HK-2 (cell line): Measurements from ENCODE around the gene FAM111A.
"Not testable (repeated sequence)": the region's sequence is repeated elsewhere in the genome, so short reads cannot be mapped to it uniquely, and the experiment has no call there.

Experiments used
- DNase-seq: peaks from one replicate; pipeline ENCODE4 v3.0.0-alpha.2; 2018; ENCODE audit not compliant: unreplicated experiment

Gene FAM111A, protein sequence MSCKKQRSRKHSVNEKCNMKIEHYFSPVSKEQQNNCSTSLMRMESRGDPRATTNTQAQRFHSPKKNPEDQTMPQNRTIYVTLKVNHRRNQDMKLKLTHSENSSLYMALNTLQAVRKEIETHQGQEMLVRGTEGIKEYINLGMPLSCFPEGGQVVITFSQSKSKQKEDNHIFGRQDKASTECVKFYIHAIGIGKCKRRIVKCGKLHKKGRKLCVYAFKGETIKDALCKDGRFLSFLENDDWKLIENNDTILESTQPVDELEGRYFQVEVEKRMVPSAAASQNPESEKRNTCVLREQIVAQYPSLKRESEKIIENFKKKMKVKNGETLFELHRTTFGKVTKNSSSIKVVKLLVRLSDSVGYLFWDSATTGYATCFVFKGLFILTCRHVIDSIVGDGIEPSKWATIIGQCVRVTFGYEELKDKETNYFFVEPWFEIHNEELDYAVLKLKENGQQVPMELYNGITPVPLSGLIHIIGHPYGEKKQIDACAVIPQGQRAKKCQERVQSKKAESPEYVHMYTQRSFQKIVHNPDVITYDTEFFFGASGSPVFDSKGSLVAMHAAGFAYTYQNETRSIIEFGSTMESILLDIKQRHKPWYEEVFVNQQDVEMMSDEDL

DNA sequence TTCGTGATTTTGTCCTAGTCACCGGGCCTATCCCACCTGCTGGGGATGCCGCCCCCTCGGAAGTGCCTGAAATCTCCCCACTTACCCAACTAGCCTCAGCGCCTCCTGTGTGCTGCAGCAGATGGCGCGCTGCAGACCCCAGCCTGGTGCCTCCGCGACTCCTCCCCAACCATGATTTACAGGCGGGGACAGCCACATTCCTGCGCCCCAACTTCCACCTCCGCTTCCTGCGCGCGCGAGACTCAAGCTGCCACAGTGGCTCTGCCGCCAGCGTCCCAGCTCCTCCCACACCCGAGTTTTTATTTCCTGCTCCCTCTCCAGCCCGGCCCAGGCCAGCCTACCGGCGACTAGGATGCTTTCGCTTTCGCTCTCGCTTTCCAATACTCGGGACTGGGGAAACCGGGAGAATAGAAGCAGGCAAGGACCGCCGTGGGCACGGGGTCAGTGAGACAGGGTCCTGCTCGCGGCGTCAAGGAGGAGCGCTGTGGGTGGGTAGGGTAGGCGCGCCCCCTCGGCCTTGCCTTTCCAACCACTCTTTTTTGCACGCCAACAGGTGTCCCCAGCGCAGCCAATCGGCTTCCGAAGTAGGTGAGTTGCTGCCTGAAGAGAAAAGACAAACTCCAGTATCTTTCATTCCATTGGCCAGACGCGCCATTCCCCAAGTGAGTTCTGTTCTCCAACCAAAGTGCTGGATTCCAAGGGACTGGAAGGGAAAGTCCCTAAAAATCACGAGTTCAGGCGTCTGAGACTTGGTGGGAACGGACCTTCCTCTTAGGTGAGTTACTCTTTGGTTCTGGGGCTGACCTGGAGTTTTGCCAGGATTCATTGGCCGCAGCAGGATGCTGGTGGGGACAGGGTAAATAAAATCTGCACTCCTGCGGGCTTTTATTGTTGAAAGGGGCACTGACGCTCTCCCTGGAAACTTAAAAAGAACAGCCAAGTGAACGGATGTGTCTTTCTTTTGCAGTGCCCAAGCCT, at the start of gene FAM111A:
FAM111A (plus strand) TSS at position 327 of the 978 bp plus-strand sequence. CDS start 6,017 bp downstream, outside the sequence.
- DNase-seq = peak; percentile 86

DNA sequence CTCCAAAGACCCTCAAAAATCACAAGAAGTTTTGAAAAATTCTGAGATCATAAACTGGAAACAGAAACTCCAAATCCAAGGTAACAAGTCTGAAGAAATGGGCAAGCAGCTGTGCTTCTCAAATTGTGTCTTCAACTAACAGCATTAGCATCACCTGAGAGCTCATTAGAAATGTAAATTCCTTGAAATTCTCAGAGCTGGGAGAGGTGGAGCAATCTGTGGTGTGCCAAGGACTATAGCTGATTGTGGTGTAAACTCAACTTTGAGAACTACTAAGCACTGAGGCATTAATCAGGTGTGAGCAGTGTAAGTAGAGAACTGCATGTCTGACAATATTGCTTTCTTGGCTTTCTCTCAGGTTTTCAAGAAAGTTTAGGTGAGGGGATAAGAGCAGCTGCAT, 49.1 kb upstream of the FAM111A start:
- DNase-seq = not testable (repeated sequence)

DNA sequence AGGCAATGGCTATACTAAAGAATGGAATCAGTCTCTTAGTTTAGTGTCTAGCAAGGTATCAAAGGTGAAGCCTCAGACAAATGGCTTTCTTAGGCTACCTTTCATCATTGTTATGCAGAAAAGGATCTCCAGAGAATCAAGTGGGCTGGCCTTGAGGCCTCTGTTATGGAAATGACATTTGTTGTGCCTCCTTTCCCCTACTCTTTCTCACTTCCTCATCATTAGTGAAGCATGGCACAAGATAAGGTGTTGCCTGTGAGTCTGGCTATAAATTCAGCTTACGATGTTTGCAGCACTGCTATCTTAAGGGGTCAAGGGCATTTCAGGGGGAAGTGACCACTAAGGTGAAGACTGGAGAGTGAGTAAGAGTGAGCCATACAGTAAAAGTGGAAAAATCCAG, 47.4 kb upstream of the FAM111A start:
- not testable (repeated sequence) for DNase-seq

DNA sequence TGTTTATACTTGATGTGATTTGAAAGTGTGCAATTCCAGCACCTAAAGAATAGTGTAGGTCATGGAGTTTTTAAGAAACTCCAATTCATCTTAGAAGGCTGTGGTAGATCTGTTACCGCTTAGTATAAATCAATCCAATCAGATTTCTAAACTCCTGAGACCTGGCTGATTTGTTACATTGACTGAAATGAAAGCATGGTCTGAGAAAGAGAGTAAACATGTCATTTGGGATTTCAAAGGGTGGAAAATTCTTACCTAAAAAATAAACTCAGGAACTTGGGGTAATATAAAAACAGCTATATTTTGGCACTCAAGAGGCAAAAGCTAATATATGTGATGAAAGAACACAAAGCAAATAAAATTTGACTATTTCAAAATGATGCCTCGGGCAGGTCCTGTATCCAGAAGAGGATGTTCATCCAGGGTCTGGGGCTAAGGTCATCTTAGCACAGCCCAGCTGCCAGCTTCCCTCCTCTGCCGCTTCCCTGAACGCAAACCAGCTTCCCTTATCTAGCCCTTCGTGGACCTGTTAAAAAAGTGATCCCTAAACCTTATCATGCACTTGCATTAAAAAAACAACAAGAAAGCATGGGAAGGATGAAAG, 46.6 kb upstream of the FAM111A start:
- not testable (repeated sequence) for DNase-seq

DNA sequence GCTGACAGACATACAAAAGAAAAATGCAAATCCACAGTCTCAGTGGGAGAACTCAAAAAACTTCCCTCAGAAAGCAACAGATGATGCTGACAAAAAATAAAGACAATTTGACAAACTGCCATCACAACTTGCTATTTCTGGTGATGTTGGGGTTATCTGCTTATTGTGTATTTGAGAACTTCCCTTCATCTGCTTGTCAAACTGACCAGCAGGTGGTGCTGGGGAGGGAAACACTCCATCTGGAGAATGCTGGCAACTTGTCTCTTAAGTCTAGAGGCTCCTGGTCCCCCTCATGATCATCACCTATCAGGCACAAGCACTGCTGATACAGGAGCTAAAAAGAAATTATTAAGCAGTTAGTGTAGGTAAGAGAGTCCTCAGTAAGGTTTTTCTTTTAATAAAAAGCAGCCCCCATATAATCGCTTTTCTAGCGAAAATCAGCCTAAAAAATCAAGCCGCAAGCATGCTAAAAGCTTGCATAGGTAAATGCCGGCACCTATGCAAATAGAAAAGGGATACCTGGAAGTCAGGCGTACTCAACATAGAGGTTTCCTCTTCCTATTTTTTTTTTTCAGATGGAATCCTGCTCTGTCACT, 45.4 kb upstream of the FAM111A start:
- DNase-seq = peak; percentile 28

DNA sequence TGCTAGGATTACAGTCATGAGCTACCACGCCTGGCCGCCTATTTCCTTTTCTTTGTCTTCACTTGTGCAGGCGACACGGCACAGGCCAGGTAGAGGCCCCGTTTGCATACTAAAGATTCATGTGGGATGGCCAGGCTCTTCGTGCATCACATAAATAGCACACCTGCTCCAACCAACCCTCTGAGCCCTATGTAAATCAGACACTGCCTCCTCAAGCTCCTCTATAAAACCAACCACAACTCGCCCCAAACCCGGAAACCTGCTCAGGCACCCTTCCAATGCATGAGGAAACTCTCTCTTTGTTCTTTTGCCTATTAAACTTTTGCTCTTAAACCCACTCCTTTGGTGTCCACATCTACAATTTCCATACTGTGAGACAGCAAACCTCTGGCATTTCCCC, 44.7 kb upstream of the FAM111A start:
- not testable (repeated sequence) for DNase-seq

DNA sequence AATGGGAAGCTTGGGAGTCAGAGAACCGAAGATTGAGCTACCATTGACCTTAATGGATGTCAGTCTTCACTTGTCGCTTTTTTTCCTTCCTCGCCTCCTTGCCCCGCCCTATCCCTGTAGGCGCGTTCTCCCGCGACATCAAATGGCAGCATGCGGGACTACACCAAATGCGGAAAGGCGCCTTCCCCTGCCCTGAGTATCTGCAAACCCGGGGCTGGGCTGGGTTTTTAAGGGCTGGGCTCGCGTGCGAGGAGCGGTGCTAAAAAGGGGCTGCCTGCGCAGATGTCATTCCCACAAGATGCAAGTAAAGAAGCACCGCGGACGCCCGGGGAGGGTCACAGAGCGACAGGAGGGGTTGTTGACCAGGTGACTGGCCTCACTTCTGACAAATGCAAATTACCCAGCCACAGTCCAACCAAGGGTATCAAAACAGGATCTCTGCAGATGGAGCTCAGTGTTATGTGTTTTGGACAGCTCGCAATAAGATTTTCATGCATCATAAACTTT, 40.3 kb upstream of the FAM111A start:
- DNase-seq = no peak

DNA sequence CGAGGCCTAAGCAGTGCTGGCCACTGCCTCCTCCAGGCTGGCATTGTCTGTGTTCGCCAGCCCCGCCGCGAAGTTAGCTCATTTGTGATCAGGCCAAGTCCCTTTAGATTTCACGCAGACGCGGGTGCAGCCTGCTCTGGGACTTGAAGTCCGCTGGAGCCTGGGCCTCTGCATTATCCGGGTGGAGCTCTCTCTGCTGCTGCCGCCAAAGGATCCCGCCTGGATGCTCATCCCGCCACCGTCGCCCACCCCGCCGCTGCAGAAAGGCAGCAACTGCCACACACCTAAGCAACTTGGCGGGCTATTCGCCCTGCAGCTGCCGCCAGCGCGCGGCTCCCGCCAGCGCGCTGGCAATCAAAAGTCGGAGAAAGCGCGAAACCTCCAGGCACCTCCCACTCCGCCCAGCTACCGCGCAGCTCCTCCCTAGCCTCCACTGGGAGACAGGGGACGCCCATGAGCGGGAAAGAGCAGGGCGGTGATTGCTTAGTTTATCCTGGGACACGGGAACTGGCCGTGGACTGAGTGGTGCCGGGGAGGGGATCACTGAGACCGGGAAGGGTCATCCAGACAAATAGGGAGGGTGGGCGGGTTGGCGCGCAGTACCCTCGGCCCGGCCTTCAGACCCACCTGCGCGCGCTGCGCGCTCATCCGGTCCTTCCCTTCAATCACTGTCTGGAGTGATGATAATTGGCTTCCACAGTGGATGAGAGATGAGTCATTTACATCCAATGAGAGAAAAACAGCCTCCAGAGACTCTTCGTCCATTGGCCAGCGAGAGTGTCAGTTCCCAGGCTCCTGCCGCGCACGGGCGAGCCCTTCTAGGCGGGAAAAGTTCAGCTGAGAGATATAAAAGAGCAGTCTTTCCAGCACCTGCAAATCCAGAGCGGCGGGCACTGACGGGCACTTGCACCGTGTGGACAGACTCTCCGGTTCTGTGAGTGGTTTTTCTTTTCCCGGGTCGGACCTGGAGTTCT, 36.0 kb upstream of the FAM111A start, which contains the start of gene FAM111B:
FAM111B (plus strand) TSS at position 875 of the 974 bp plus-strand sequence. CDS start 2,389 bp downstream, outside the sequence.
- peak; percentile 85 for DNase-seq

DNA sequence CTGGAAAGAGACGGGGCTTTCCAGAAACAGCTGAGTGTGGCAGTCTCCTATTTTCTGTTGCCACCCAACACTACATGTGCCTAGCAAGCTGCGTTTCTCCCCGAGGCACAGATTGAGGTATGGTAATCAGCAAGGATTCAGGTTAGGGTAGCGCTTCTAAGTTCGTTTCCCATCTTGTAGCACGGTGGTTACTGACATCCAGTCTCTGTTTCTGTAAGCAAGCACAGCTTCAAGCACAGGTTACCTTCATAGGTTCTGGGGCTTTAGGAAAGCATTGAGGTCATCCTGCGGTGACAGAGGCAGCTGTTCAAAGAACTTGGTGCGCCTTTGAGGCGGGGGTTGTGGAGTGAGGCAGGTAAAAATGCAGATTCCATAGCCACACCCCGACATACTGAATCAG, 34.9 kb upstream of the FAM111A start:
- not testable (repeated sequence) for DNase-seq

DNA sequence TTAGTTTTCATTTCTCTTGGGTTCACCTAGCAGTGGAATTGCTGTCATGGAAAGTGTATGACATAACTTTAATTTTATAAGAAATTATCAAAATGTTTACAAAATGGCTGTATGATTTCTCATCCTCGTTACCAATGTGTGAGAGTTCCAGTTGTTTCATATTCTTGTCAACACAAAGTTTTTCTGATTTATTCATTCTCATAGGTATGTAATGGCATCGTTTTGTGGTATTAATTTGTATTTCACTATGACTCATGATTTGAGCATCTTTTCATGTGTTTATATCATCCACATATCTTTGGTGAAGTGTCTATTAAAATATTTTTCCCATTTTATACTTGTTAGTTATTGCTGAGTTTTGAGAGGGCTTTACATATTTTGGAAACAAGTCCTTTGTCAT, 30.2 kb upstream of the FAM111A start:
- no peak for DNase-seq

DNA sequence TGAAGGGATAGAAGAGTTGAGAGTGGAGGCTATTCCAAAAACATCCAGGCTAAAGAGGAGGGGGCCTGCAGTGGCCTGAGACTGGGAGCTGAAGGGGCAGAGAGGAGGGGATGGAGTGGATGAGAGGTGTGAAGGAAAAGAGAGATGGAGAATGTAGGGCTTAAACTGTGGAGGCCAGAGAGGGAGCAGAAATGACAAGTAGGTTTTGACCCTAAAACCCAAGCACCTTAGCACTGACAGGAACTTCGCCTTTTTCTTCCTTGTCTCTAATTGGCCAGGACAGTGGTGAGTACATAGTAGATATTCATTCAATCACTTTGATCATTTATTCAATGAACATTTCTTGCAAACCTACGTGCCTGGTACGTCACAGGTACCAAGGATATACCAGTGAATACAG, 28.3 kb upstream of the FAM111A start:
- DNase-seq = no peak

DNA sequence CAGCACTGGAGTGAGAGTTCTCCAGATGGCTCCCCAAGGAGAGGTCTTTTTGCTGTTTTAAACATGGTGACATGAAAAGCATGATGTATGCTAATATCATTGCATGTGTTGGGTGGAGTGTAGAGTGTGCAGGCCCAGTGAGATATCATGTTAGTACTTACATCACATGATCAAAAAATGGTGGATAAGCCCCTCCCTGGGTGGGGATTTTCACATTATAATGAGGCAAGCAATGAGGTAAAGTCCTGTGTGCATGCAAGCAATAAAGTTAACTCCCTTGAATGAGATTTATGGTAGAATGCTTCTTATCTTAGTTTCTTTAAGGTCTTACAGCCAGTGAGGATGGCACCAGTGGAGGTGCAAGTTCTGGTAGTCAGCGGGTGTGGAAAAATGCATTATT, 27.1 kb upstream of the FAM111A start:
- DNase-seq = no peak

DNA sequence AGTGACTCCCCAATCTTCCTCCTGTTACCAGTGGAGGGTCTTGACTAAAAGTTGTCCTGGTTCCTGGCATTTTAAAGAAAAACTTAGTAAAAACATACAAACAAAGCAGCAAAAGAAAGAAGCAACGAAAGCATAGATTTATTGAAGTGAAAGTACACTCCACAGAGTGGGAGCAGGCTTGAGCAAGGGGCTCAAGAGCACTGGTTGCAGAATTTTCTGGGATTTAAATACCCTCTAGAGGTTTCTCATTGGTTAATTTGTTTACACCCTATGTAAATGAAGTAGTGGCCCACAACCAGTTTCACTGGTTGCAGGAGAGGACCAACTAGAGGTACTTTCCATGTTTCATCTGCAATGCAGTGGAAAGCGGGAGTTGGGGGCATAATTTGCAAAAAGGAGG, 24.9 kb upstream of the FAM111A start:
- DNase-seq = no peak

DNA sequence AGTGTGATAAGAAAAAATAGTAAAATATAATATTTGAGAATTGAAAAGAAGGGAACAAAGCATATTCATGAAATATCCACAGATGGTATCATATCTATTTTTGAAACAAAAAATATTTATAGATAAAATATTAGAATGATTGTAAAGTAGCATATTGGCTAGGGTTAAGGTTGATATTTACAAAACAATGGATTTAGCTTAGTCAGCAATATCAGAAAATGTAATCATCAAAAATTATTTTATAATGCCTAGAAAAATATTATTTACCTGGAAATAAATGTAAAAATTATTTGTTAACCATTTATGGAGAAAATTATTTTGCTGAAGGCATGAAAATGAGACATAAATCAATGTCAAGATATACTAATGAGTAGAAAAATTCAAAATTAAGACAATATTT, 22.8 kb upstream of the FAM111A start:
- no peak for DNase-seq

DNA sequence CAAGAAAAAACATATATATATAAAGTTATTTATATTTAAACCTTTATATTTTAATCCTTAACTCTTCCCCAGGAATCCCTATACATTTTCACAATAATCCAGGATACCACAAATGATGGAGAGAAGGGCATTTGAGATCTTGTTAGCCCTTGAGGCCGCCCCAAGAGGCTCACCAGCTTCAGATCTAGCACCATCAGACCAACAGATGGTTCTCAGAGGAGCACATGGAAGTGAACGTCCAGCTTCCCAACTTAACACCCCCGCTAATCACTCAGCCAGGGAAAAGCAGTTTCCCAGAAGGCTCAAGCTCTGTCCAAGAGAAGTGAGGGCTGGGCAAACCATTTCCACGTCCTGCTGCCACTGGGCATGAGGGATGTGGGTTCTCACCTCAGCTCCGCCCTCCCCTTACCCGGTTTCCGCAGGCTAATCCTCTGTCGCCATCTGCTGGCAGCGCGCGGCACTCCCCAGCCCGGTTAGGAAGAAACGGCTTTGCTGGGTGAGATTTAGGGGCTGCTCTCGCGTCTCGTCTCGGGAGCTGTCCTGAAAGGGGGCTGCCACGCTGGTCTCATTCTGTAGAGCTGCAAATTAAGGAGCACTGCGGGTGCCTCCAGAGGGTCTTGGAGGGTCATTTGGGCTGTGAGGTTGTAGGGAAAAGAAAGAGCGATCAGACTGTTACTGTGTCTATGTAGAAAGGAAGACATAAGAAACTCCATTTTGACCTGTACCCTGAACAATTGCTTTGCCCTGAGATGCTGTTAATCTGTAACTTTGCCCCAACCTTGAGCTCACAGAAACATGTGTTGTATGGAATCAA, 6.8 kb upstream of the FAM111A start:
- DNase-seq = peak; percentile 44

DNA sequence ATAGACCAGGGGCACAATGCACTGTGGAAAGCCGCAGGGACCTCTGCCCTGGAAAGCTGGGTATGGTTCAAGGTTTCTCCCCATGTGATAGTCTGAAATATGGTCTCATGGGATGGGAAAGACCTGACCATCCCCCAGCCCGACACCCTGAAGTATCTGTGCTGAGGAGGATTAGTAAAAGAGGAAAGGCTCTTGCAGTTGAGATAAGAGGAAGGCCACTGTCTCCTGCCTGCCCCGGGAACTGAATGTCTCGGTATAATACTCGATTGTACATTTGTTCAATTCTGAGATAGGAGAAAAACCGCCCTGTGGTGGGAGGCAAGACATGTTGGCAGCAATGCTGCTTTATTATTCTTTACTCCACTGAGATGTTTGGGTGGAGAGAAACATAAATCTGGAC, 6.1 kb upstream of the FAM111A start:
- not testable (repeated sequence) for DNase-seq

DNA sequence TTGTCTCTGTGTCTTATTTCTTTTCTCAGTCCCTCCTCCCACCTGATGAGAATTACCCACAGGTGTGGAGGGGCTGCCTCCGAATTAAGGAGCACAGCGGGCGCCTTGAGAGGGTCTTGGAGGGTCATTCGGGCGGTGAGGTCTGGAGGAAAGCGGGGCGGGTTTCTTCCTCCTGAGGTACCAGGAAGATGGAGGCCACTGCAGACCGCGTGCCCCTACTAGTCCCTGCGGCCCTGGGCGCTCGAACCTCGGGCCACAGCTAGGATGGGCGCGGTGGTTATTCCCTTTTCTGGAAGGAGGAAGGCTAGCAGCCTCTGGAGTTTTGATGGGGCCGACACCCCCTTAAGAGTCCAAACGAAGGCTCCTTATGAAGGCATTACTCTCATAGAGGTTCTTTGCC, 5.5 kb upstream of the FAM111A start:
- no peak for DNase-seq

DNA sequence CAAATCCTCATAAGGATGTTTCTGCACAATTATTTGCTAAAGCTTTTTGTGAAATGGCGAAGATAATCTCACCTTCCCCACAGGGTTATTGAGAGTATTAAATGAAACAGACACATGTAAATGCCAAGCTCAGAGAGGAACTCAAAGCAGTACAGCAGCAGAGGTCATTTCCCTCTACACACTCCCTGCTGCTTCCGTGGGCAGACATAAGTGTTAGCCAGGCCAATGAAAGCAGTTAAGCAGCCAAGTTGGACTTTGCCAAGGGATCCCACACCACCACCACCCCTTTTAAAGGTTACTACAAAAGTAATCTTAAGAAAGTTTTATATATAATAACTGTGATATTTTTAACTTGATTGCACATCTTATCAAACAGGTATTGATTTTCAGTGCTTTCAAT, 4.0 kb upstream of the FAM111A start:
- DNase-seq = no peak

DNA sequence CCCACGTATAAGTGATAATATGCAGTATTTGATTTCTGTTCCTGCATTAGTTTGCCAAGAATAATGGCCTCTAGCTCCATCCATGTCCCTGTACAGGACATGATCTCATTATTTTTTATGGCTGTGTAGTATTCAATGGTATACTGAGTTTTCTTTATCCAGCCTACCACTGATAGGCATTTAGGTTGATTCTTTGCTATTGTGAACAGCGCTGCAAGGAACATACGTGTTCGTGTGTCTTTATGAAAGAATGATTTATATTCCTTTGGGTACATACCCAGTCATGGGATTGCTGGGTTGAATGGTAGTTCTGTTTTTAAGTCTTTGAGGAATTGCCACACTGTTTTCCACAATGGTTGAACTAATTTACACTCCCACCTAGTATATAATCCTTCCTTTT, 1.5 kb upstream of the FAM111A start:
- no peak for DNase-seq
